GM13976 (cell line): ENCODE measurements around the gene ASTN2.

Experiments used
- DNase-seq: peaks from one replicate; pipeline ENCODE4 v3.0.0; 2012; ENCODE audit warnings: low spot score
- in situ Hi-C: fragments of 300-500 bp; cut with MboI; formaldehyde crosslinking; loops from one replicate; pipeline ENCODE4 v1.12.0; 2022; ENCODE audit warnings: low sequenced_read_pairs, mixed read lengths, inconsistent platforms; ENCODE audit not compliant: unreplicated experiment
- TF ChIP-seq, protein P1 (sequence below): IDR thresholded peaks from 2 replicates; pipeline ENCODE4 v1.5.1; 2012; ENCODE audit warnings: borderline replicate concordance, mild to moderate bottlenecking; ENCODE audit not compliant: insufficient read depth; ENCODE audit errors: extremely low read depth, missing control alignments, control extremely low read depth

The ASTN2 gene

DNA sequence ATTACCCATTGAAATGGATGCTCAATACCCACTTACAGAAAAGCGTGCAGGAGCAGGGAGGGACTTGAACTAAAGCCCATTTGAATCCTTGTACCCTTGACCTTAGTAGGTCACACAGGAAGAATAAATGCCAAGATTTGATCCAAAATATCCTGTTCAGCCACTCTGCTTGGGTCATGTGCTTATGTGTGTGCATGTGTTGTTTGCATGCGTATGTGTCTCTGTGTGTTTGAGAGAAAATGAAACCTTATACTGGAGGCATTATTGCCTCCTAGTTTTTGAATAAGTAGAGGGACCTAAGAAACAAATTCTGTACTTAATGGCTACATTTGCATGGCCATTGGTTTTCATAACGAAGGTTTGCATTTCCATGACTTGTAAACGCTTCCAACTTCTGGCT, 791.1 kb downstream of the ASTN2 start:
- TF ChIP-seq, protein P1, sequence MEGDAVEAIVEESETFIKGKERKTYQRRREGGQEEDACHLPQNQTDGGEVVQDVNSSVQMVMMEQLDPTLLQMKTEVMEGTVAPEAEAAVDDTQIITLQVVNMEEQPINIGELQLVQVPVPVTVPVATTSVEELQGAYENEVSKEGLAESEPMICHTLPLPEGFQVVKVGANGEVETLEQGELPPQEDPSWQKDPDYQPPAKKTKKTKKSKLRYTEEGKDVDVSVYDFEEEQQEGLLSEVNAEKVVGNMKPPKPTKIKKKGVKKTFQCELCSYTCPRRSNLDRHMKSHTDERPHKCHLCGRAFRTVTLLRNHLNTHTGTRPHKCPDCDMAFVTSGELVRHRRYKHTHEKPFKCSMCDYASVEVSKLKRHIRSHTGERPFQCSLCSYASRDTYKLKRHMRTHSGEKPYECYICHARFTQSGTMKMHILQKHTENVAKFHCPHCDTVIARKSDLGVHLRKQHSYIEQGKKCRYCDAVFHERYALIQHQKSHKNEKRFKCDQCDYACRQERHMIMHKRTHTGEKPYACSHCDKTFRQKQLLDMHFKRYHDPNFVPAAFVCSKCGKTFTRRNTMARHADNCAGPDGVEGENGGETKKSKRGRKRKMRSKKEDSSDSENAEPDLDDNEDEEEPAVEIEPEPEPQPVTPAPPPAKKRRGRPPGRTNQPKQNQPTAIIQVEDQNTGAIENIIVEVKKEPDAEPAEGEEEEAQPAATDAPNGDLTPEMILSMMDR, result no peak

DNA sequence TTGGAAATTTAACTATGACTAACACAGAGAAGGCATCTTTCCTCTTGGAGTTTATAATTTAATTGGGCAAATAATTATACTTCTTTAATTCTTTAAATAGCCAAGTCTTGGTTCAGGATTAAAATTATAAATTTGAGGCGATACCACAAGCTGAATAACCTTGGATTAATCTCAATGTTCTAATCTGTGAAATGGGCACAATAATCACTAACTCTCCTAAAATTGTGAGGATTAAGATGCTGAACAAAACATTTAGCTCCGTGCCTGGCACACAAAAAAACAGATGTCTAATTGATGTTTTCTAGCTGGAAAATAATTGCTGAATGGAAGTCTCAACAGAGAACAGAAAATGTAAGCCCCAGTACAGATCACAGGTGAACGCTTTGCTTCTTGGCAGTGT, 797.5 kb downstream of the ASTN2 start:
- in situ Hi-C loops, result no loop called here
- DNase-seq, result no peak
- TF ChIP-seq, protein P1, result no peak

More for the DNA sequence above, 791.1 kb downstream of the ASTN2 start:
- in situ Hi-C loops, result no loop called here
- DNase-seq, result no peak

DNA sequence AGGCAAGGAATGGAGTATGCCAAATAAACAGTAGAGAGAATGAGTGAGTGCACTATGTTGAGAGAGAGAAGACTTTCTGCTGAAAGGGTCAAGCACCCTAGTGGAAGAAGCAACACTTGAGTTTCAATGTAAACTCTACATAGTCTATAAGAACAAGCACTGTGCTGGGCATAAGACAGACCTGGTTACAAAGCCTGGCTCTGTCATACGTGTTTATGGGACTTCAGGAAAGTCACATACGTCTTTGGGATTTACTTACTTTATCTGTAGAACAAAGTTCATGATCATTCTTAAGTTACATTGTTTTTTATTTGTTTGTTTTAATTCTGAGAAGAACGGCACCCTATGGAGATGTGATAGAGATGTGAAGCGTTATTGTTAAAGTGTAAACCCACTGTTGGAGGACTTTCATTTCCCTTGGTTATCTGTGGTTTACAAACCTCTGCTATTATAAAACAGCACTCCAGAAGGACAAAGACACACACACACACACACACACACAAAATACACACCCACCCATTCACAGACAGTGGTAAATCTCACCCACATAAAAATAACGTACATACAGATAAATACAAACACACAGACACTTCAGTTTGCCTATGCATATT, 798.4 kb downstream of the ASTN2 start:
- DNase-seq, result no peak
- in situ Hi-C loops, result no loop called here
- TF ChIP-seq, protein P1, result no peak

DNA sequence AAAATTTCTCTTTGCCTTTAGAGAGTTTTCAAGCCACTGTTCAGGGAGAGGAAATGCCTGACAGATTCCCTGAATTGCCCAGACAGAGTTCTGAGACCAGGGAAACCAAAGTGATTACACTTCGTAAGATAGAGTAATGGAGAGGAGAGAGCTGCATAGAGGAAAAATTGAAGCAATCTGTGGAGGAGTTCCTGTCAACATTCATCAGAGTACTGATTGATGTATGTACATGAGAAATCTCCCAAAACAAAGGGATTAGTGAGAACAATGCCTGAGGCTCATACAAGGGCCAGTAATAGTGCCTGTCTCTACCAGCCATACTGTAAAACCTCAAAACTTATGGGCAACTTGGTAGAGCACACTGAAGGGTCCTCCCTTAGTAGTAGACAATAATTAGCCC, 806.8 kb downstream of the ASTN2 start:
- in situ Hi-C loops, result no loop called here
- DNase-seq, result no peak
- TF ChIP-seq, protein P1, result no peak

DNA sequence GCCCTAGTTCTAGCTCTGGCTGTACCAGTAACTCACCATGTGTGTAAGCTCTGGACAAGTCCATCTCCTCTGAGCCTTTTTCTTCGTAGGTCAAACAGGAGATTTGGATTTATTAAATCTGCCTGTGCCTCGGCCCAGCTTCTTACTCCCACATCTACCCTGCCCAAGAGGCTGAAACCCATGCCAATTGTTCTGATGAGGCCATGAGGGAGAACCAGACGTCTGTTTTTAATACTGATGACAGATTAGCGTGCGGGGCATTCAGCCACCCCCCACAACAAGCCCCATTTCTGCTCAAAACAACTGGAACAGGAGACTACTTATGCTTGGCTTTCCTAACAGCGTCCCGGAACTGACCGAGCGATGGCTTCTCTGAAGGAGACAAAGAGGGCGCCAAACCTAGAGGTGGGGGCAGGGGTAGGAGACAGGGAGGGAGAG, 808.9 kb downstream of the ASTN2 start:
- no peak for DNase-seq
- TF ChIP-seq, protein P1, result no peak
- in situ Hi-C loops, result no loop called here

DNA sequence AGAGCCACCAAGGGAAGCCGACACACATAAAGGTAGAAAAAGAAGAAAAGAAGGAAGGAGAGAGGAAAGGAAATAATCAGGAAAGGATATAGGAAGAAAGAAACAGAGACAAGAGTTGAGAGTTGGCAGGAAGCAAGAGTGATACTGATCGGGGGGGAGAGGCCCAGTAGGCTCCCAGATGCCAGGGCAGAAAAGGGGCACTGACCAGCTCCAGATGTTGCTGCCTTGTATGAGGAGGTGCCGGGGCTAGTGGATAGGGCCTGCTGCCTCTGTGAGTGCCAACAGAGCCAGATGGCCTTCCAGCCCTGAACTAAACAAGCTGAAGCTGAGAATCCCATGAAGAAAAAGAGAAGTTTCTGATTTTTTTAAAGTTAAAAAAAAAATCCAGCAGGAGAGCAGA, 809.8 kb downstream of the ASTN2 start:
- in situ Hi-C loops, result no loop called here
- DNase-seq, result no peak
- TF ChIP-seq, protein P1, result no peak
